GM12801 (cell line): ENCODE results near the gene EPHA2.

ENCODE experiments used
- CTCF ChIP-seq: IDR thresholded peaks from one replicate; pipeline ENCODE4 v1.5.1; 2011; ENCODE audit warnings: control low read depth; ENCODE audit not compliant: insufficient read length; ENCODE audit errors: extremely low read depth

Gene EPHA2

GRCh38 chr1:16180291-16180824 is 24.5 kb upstream of the EPHA2 start:
- TF ChIP-seq CTCF: no peak

GRCh38 chr1:16178596-16179497 is 23.0 kb upstream of the EPHA2 start:
- TF ChIP-seq CTCF: no peak

- no peak for TF ChIP-seq CTCF
Measured at GRCh38 chr1:16177306-16177705, 21.4 kb upstream of the EPHA2 start.

- TF ChIP-seq CTCF: no peak
Measured at GRCh38 chr1:16176653-16177052, 20.8 kb upstream of the EPHA2 start.

GRCh38 chr1:16175610-16176553 is 20.0 kb upstream of the EPHA2 start:
- no peak for TF ChIP-seq CTCF

GRCh38 chr1:16174886-16175598 is 19.2 kb upstream of the EPHA2 start:
- TF ChIP-seq CTCF: no peak
